Vagina (tissue), 2 donors: Measurements from ENCODE around the gene PARVA. TPM values are rescaled to one million over a fixed set of nuclear protein-coding genes. Genes with fewer than 3 reads are reported as not detected.

ENCODE experiments used
- DNase-seq, 2 donors: peaks; one replicate each; pipeline ENCODE4 v3.0.0-alpha.2; 2017; ENCODE audit errors: extremely low spot score in 2 of 2
- H3K27ac ChIP-seq: fragments of 200-600 bp; sonication (generic); one replicate; pipeline ENCODE4 v1.5.1; 2019
- H3K27me3 ChIP-seq: fragments of 200-600 bp; sonication (generic); one replicate; pipeline ENCODE4 v1.5.1; 2019
- H3K36me3 ChIP-seq, 2 donors: fragments of 200-600 bp; sonication (generic); one replicate each; pipeline ENCODE4 v1.5.1; 2017 to 2019
- H3K4me1 ChIP-seq: fragments of 200-600 bp; sonication (generic); one replicate; pipeline ENCODE4 v1.5.1; 2019
- H3K4me3 ChIP-seq, 2 donors: fragments of 200-600 bp; sonication (generic); 1 replicate in 1 of 2; 2 replicates in 1 of 2; pipeline ENCODE4 v1.5.1; 2016 to 2019
- H3K9me3 ChIP-seq: fragments of 200-600 bp; sonication (generic); one replicate; pipeline ENCODE4 v1.5.1; 2019
- POLR2A ChIP-seq, 2 donors: fragments of 450-650 bp; IDR thresholded peaks; one replicate each; pipeline ENCODE4 v1.6.1; 2017; ENCODE audit warnings: antibody characterized with exemption in 2 of 2, mild to moderate bottlenecking in 2 of 2, moderate library complexity in 2 of 2
- POLR2AphosphoS5 ChIP-seq, 2 donors: sonication (generic); formaldehyde crosslinking; IDR thresholded peaks; one replicate each; pipeline ENCODE4 v1.9.0; 2017; ENCODE audit warnings: antibody characterized with exemption in 2 of 2, mild to moderate bottlenecking in 2 of 2, low read depth in 1 of 2; ENCODE audit not compliant: insufficient read depth in 1 of 2
- intact Hi-C: fragments of 100-400 bp; cut with DNase I; formaldehyde crosslinking; loops from one replicate; pipeline ENCODE4 v1.15.1; 2023
- total RNA-seq: library from RNA; depleted of rRNA; stranded (reverse); fragments of >200 nt; gene quantifications from one replicate; pipeline ENCODE4 v1.2.3, GENCODE V29; 2016
- TF ChIP-seq, protein P1 (sequence below), 3 experiments: fragments of 450-650 bp in 2 of 3; fragments of 200-600 bp in 1 of 3; sonication (generic) in 1 of 3; IDR thresholded peaks; one replicate each; pipeline ENCODE4 v1.5.1; 2017 to 2019; ENCODE audit warnings: antibody characterized with exemption in 3 of 3, mild to moderate bottlenecking in 2 of 3, moderate library complexity in 2 of 3

PARVA gene
- total RNA-seq, 1 donor from 2014 or later, result 51.1 TPM

DNA sequence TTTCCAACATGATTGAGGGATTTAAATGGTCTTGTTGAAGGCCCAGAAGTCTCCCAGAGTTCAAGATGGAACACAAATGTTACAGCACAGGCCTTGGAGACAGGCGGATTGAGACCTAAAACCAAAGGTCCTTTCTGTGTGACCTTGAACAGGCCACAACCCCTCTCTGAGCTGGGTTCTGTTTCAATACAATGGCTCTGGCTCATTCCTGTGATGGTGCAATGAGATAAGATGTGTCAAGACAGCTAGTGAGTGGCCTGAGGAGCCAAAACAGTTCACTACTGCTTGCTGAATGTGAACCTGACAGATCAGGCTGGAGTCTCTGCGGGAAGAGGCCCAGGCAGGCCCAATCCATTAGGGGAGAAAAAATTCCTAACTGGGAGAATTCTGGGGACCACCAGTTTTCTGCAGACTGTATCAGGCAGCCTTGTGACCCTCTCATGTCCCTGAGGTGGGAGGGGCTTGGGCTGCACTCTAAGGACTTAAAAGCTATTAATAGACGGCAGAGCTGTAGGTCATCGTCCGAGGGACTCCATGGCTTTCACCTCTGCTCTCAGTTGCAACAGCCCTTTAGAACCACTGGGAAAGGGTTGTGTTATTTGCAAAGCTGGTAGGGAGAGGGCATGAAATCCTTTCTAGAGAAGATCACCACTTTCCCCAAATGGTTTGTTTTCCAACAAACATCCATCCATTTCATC, 170.7 kb downstream of the PARVA start:
- H3K36me3 ChIP-seq, result no peaks in the 10 kb centered on the region

DNA sequence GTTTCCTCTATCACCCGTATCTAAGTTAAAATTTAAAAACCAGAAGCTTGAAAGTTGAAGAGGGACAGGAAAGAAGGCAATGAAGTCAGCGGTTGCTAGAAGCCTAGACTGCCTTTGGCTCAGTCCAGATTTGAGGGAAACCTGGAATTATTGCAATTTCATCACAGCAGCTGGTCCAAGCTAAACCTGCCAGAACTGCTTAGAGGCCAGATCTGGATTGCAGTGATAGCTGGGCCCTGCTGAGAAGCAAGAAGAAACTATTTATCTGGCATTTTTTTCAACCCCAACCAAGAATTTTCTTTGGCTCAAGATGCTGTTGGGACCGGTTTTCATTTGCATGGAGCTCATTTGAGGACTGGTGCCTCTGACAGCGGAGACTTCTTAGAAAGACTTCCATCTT, 175.3 kb downstream of the PARVA start:
- no peak for DNase-seq
- H3K4me3 ChIP-seq, result no peak overlapping the region

More for the DNA sequence above, 170.7 kb downstream of the PARVA start:
- Histone ChIP-seq H3K9me3 (no peaks in the 10 kb centered on the region), H3K4me1 (no peaks in the 10 kb centered on the region), H3K27me3 (no peaks in the 10 kb centered on the region), H3K4me3 (no peak overlapping the region), H3K27ac (no peak overlapping the region)
- intact Hi-C loops, result no loop called here
- DNase-seq, result no peak
- TF ChIP-seq POLR2A (IDR thresholded peaks at IDR 0.05) (no peak), POLR2AphosphoS5 (IDR thresholded peaks at IDR 0.05; ENCODE audit: insufficient read depth in 1 of 2, low read depth in 1 of 2) (no peak)
- TF ChIP-seq, protein P1, sequence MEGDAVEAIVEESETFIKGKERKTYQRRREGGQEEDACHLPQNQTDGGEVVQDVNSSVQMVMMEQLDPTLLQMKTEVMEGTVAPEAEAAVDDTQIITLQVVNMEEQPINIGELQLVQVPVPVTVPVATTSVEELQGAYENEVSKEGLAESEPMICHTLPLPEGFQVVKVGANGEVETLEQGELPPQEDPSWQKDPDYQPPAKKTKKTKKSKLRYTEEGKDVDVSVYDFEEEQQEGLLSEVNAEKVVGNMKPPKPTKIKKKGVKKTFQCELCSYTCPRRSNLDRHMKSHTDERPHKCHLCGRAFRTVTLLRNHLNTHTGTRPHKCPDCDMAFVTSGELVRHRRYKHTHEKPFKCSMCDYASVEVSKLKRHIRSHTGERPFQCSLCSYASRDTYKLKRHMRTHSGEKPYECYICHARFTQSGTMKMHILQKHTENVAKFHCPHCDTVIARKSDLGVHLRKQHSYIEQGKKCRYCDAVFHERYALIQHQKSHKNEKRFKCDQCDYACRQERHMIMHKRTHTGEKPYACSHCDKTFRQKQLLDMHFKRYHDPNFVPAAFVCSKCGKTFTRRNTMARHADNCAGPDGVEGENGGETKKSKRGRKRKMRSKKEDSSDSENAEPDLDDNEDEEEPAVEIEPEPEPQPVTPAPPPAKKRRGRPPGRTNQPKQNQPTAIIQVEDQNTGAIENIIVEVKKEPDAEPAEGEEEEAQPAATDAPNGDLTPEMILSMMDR (IDR thresholded peaks at IDR 0.05), result no peak

DNA sequence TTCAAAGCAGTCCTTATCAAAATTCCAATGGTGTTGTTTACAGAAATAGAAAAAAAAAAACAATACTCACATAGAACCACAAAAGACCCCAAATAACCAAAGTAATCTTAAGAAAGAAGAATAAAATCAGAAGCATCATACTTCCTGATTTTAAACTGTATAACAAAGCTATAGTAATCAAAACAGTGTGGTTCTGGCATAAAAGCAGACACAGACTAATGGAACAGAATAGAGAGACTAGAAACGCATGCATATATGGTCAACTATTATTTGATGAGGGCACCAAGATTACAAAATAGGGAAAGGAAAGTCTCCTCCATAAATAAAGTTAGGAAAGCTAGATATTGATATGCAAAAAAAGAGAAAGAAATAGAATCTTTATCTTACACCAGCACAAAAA, 176.8 kb downstream of the PARVA start:
- intact Hi-C loops, result no loop called here
- H3K4me1 ChIP-seq, result peaks cover 23% of the 10 kb centered on the region
- TF ChIP-seq POLR2AphosphoS5 (IDR thresholded peaks at IDR 0.05; ENCODE audit: insufficient read depth in 1 of 2, low read depth in 1 of 2), result no peak
- TF ChIP-seq, protein P1 (IDR thresholded peaks at IDR 0.05), result no peak
- no peak for TF ChIP-seq POLR2A (IDR thresholded peaks at IDR 0.05)
- no peaks in the 10 kb centered on the region for H3K9me3 ChIP-seq
- no peaks in the 10 kb centered on the region for H3K36me3 ChIP-seq
- no peak overlapping the region for H3K4me3 ChIP-seq
- no peaks in the 10 kb centered on the region for H3K27me3 ChIP-seq
- no peak for DNase-seq
- no peak overlapping the region for H3K27ac ChIP-seq

More for the DNA sequence above, 175.3 kb downstream of the PARVA start:
- H3K27ac ChIP-seq, result no peak overlapping the region
- intact Hi-C loops, result no loop called here
- no peaks in the 10 kb centered on the region for H3K27me3 ChIP-seq
- H3K4me1 ChIP-seq, result peaks cover 22% of the 10 kb centered on the region
- TF ChIP-seq POLR2A (IDR thresholded peaks at IDR 0.05), result no peak
- peak in 1 of 2 donors; percentile 6 for TF ChIP-seq POLR2AphosphoS5 (IDR thresholded peaks at IDR 0.05; ENCODE audit: insufficient read depth in 1 of 2, low read depth in 1 of 2)
- H3K9me3 ChIP-seq, result no peaks in the 10 kb centered on the region
- H3K36me3 ChIP-seq, result no peaks in the 10 kb centered on the region

DNA sequence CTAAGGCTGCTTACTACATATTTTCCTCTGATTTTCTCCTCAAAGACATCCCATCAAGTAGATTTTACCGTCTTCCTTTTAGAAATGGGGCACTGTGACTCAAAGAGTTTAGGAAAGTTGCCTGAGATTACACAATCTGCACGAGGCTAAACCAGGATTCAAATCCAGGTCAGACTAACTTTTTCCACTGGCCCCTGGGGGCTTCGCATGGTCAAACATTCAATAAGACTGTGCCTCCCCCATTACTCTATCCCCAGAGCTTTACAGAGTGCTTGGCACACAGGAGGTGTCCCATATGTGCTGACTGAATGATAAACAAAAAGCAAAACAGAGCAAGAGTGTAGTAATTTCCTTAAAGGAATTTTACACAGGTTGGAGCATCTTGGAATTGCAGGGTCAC, 178.8 kb downstream of the PARVA start:
- Histone ChIP-seq H3K27ac (peak overlapping the region; percentile 70), H3K27me3 (no peaks in the 10 kb centered on the region), H3K4me3 (no peak overlapping the region), H3K4me1 (peaks cover 23% of the 10 kb centered on the region), H3K9me3 (no peaks in the 10 kb centered on the region), H3K36me3 (no peaks in the 10 kb centered on the region)
- no peak for DNase-seq
- TF ChIP-seq POLR2AphosphoS5 (IDR thresholded peaks at IDR 0.05; ENCODE audit: insufficient read depth in 1 of 2, low read depth in 1 of 2), result peak in 1 of 2 donors; percentile 9
- TF ChIP-seq POLR2A (IDR thresholded peaks at IDR 0.05), result no peak
- intact Hi-C loops, result no loop called here

DNA sequence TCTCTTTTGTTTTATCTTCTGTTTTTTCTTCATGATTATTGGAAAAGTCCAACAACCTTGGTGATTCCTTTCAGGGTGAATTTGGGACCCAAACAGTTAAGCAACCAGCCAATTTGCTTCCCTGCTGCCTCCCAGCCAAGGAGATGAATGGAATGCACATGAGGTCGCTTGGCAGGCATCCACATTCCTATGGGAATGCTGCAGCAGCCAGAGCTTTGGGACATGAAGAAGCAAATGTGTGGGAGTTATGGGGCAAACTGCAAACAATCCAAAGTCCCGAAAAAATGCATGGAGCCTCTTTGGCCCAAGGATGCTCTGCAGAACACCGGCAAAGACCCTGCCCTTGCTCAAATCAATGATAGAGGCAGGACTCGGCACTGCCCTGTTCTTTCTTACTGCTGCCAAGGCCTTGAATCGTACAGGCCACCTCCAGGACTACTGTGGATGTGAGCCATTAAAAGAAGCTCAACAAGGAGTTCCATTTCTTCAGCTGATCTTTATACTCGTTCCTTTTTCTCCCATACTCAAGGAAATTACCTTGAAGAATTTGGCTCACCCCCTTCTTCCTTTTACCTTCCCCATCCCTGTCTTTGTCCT, 179.5 kb downstream of the PARVA start:
- no peak for DNase-seq
- H3K36me3 ChIP-seq, result no peaks in the 10 kb centered on the region
- TF ChIP-seq POLR2AphosphoS5 (IDR thresholded peaks at IDR 0.05; ENCODE audit: insufficient read depth in 1 of 2, low read depth in 1 of 2), result peak in 1 of 2 donors; percentile 45
- TF ChIP-seq, protein P1 (IDR thresholded peaks at IDR 0.05), result no peak
- H3K4me1 ChIP-seq, result peaks cover 23% of the 10 kb centered on the region
- H3K27ac ChIP-seq, result peak overlapping the region; percentile 70
- H3K27me3 ChIP-seq, result no peaks in the 10 kb centered on the region
- no peak overlapping the region for H3K4me3 ChIP-seq
- intact Hi-C loops, result no loop called here
- H3K9me3 ChIP-seq, result no peaks in the 10 kb centered on the region

DNA sequence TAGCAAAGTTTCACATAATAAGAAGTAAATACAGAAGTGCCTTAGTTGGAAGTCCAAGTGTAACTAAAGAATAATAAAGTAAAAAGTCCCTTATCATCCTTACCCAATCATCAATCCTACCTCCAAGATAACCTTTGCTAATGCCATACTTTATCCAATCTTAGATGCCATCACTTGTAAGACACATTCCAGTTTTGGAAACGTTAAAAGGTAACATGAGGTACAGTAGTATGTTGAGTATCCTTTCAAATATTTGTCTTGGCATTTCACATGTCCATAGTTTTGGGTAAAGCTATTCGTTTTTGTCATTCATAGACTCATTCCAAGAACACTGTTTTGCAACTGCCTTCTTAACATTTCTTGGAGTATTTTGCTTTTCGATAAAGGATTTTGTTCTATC, 181.6 kb downstream of the PARVA start:
- TF ChIP-seq POLR2AphosphoS5 (IDR thresholded peaks at IDR 0.05; ENCODE audit: insufficient read depth in 1 of 2, low read depth in 1 of 2) (no peak), POLR2A (IDR thresholded peaks at IDR 0.05) (no peak)
- TF ChIP-seq, protein P1 (IDR thresholded peaks at IDR 0.05), result no peak
- Histone ChIP-seq H3K27me3 (no peaks in the 10 kb centered on the region), H3K4me3 (no peak overlapping the region), H3K4me1 (peaks cover 23% of the 10 kb centered on the region), H3K9me3 (no peaks in the 10 kb centered on the region), H3K27ac (no peak overlapping the region), H3K36me3 (no peaks in the 10 kb centered on the region)
- intact Hi-C loops, result no loop called here
- no peak for DNase-seq
